GM12801 (cell line): ENCODE data around the gene PRPF6.

Experiments used
- CTCF ChIP-seq: IDR thresholded peaks from one replicate; pipeline ENCODE4 v1.5.1; 2011; ENCODE audit warnings: control low read depth; ENCODE audit not compliant: insufficient read length; ENCODE audit errors: extremely low read depth

The PRPF6 gene

GRCh38 chr20:64032706-64033624 is 52.0 kb downstream of the PRPF6 start:
- TF ChIP-seq CTCF = no peak

GRCh38 chr20:64033981-64034493 is 53.1 kb downstream of the PRPF6 start:
- TF ChIP-seq CTCF = no peak

- TF ChIP-seq CTCF = no peak
These were observed 54.4 kb downstream of the PRPF6 start for GRCh38 chr20:64035066-64035932.

GRCh38 chr20:64035933-64036345 is 55.0 kb downstream of the PRPF6 start, which contains the start of gene C20orf204:
Gene C20orf204, plus strand, starts transcription at chr20:64036182. Its CDS starts 142 bp downstream, at chr20:64036324.
- no peak for TF ChIP-seq CTCF

- TF ChIP-seq CTCF = no peak
These were observed 55.6 kb downstream of the PRPF6 start for GRCh38 chr20:64036346-64037198.

GRCh38 chr20:64037199-64037497 is 56.2 kb downstream of the PRPF6 start:
- no peak for TF ChIP-seq CTCF
